Lower leg skin (tissue), 3 donors: ENCODE data around the gene WHAMM.

Experiments
- CTCF ChIP-seq, 3 donors: fragments of 450-650 bp; IDR thresholded peaks; one replicate each; pipeline ENCODE4 v1.5.1; 2016; ENCODE audit warnings: antibody characterized with exemption in 3 of 3, mild to moderate bottlenecking in 3 of 3, moderate library complexity in 2 of 3
- POLR2A ChIP-seq, 2 donors: fragments of 450-650 bp; IDR thresholded peaks; one replicate each; pipeline ENCODE4 v1.6.1; 2016 to 2017; ENCODE audit warnings: antibody characterized with exemption in 2 of 2, mild to moderate bottlenecking in 1 of 2, moderate library complexity in 1 of 2

- TF ChIP-seq POLR2A (IDR thresholded peaks at IDR 0.05): no peak
- TF ChIP-seq CTCF (IDR thresholded peaks at IDR 0.05): no peak
Observed at GRCh38 chr15:82764740-82765139, 44.7 kb upstream of the WHAMM start.
